Stomach (tissue), 9 donors: ENCODE measurements around the gene RSAD1. TPM values are rescaled to one million over a fixed set of nuclear protein-coding genes. Genes with fewer than 3 reads are reported as not detected.

Source experiments
- DNase-seq, 2 donors: peaks; one replicate each; pipeline versions ENCODE4 v3.0.0 to v3.0.0-alpha.2; 2013 to 2019
- H3K27ac ChIP-seq, 5 donors: fragments of 200-600 bp in 4 of 5; sonication (generic) in 4 of 5; one replicate each; pipeline ENCODE4 v1.5.1; 2013 to 2019; ENCODE audit warnings: mild to moderate bottlenecking in 1 of 5, moderate library complexity in 1 of 5
- H3K27me3 ChIP-seq, 3 donors: fragments of 200-600 bp; sonication (generic); one replicate each; pipeline ENCODE4 v1.5.1; 2017 to 2019; ENCODE audit warnings: mixed run types in 1 of 3
- H3K36me3 ChIP-seq, 4 donors: fragments of 200-600 bp; sonication (generic); 1 replicate in 3 of 4; 2 replicates in 1 of 4; pipeline ENCODE4 v1.5.1; 2016 to 2019
- H3K4me1 ChIP-seq, 4 donors: fragments of 200-600 bp; sonication (generic); one replicate each; pipeline ENCODE4 v1.5.1; 2016 to 2019
- H3K4me3 ChIP-seq, 4 donors: fragments of 200-600 bp; sonication (generic) in 3 of 4; one replicate each; pipeline ENCODE4 v1.5.1; 2016 to 2019; ENCODE audit warnings: mild to moderate bottlenecking in 1 of 4
- H3K9me3 ChIP-seq, 4 donors: fragments of 200-600 bp; sonication (generic); one replicate each; pipeline ENCODE4 v1.5.1; 2016 to 2019
- CTCF ChIP-seq, 7 experiments: fragments of 450-650 bp in 4 of 7; fragments of 200-600 bp in 3 of 7; sonication (generic) in 3 of 7; IDR thresholded peaks; one replicate each; pipeline ENCODE4 v1.5.1; 2016 to 2019; ENCODE audit warnings: antibody characterized with exemption in 7 of 7, control low read depth in 2 of 7, mild to moderate bottlenecking in 1 of 7
- EP300 ChIP-seq: sonication (generic); formaldehyde crosslinking; IDR thresholded peaks from one replicate; pipeline ENCODE4 v1.6.1; 2017; ENCODE audit warnings: antibody characterized with exemption
- POLR2A ChIP-seq, 4 donors: fragments of 450-650 bp; IDR thresholded peaks; one replicate each; pipeline ENCODE4 v1.6.1; 2016; ENCODE audit warnings: antibody characterized with exemption in 4 of 4, control low read depth in 2 of 4, mild to moderate bottlenecking in 1 of 4, moderate library complexity in 1 of 4
- POLR2AphosphoS5 ChIP-seq, 3 donors: sonication (generic); formaldehyde crosslinking; IDR thresholded peaks; one replicate each; pipeline ENCODE4 v1.6.1; 2016; ENCODE audit warnings: antibody characterized with exemption in 3 of 3
- WGBS, 5 donors: extraction: QIAGEN DNeasy Blood & Tissue Kit in 3 of 5; methylation state at CpG; one replicate each; pipeline versions ENCODE4 v1.1.5 to v1.1.7; 2013 to 2018; 5-methylcytosine and 5-hydroxymethylcytosine counted together
- intact Hi-C: fragments of 100-400 bp; cut with DNase I; formaldehyde crosslinking; loops from one replicate; pipeline ENCODE4 v1.15.1; 2023; ENCODE audit warnings: low total_unique reads
- polyA plus RNA-seq, 3 donors: library from polyadenylated mRNA; stranded (reverse); fragments of 200-250 nt; gene quantifications; one replicate each; pipeline ENCODE4 v1.2.3, GENCODE V29; 2013
- total RNA-seq, 5 donors: library from RNA; depleted of rRNA; stranded (reverse); fragments of >200 nt; gene quantifications; one replicate each; pipeline versions ENCODE4 v1.1.0 to v1.2.3, GENCODE V29; 2014 to 2016
- donor health status: healthy with polysubstance abuse.
- donor health status: Bipolar disorder and iron deficiency.
- donor health status: healthy.

RSAD1 gene
- total and polyA plus RNA-seq, 8 donors = 18.7 to 54.8 (median 26.3) TPM

DNA sequence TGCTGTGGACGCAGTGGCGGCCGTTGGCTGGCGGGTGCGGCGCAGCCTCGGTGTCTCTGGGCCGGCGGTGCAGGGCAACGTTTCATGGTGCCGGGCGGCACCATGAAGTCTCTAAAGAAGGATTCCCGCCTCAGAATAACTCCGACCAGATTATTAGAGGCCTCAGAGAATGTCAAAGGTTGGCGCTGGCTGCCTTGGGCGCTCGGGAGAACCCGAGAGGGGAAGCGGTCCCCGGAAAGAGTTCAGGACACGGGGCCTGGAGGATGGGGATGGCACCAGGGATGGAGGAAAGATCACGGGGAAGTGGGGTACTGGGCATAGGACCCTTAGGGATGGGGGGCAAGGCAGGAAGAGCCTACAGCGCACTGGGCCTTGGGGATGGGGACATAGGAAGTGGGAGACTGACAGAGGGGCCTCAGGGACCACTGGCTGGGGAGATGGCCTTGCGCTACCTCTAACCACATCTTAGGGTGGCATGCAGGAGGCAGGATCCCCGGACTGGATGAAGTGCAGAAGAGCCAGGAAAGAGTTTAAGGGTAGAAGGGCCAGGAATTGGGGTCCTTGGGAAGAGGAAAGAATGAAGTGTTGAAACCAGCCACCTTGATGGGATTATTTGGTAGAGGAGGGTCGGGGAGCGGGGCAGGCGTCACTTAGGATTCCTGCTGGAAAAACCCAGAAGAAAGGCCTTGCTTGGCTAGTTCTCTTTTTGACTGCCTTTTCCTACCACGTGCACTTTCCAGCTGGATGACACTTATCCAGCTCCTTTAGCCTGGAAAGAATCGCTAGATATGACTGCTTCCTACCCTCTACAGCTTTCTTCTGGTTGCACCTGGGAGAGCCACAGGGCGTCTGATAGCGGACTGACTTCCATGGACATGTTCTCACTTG is 30.2 kb downstream of the RSAD1 start:
- DNase-seq = peak in 1 of 2 donors; percentile 42
- TF ChIP-seq EP300 = no peak
- TF ChIP-seq CTCF (IDR thresholded peaks at IDR 0.05) = peak in 1 of 7 experiments; percentile 20
- TF ChIP-seq POLR2A (IDR thresholded peaks at IDR 0.05) = no peak
- TF ChIP-seq POLR2AphosphoS5 (IDR thresholded peaks at IDR 0.05) = no peak
- Histone ChIP-seq H3K9me3 (no peaks in the 10 kb centered on the region), H3K4me3 (peak overlapping the region; percentile 57 to 63 (median 60)), H3K27me3 (no peaks in the 10 kb centered on the region), H3K27ac (peak overlapping the region; percentile 37 to 89 (median 75)), H3K36me3 (no peaks in the 10 kb centered on the region), H3K4me1 (peaks cover 11 to 37% (median 21%) of the 10 kb centered on the region in 4 donors)
- intact Hi-C loops = no loop called here
- 25 to 41% (median 35%) methylated on average over 24 to 32 of the region's 32 CpGs for WGBS, 5 donors

- H3K4me3 ChIP-seq = no peak overlapping the region
- intact Hi-C loops = no loop called here
- TF ChIP-seq CTCF (IDR thresholded peaks at IDR 0.05) (no peak), POLR2A (IDR thresholded peaks at IDR 0.05) (no peak), POLR2AphosphoS5 (IDR thresholded peaks at IDR 0.05) (no peak), EP300 (no peak)
- peak overlapping the region; percentile 19 to 66 (median 52) for H3K27ac ChIP-seq
- DNase-seq = peak in 1 of 2 donors; percentile 73
- no peaks in the 10 kb centered on the region for H3K36me3 ChIP-seq
- H3K27me3 ChIP-seq = no peaks in the 10 kb centered on the region
- H3K9me3 ChIP-seq = no peaks in the 10 kb centered on the region
- WGBS, 5 donors = 30 to 58% (median 46%) methylated on average over 3 of the region's 3 CpGs
- peaks cover 11 to 39% (median 21%) of the 10 kb centered on the region in 4 donors for H3K4me1 ChIP-seq
These were observed 32.4 kb downstream of the RSAD1 start for GRCh38 chr17:50511058-50511457.

DNA sequence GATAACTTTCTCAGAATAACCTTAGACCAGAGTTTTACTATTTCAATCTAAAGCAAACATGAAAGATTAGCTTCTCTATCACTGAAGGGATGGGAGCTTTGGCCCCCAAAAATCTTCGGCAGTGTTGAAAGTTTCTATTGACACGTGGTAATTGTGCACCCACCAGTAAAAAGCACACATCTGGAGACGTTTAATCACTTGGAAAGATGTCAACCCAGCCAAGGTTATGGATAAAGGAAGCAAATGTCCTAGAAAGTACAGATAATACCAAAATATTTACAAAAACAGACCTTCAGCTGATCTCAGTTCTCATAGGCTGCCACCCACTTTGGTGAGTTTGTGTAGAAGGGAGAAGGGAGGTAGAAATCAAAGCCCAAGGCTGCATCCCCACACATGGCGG is 34.8 kb downstream of the RSAD1 start:
- H3K9me3 ChIP-seq = no peaks in the 10 kb centered on the region
- no peak overlapping the region for H3K4me3 ChIP-seq
- intact Hi-C loops = no loop called here
- no peaks in the 10 kb centered on the region for H3K27me3 ChIP-seq
- WGBS, 5 donors = 36 to 64% (median 50%) methylated on average over 4 of the region's 4 CpGs
- H3K27ac ChIP-seq = peak overlapping the region in 1 of 5 donors; percentile 24
- peaks cover 5 to 32% (median 14%) of the 10 kb centered on the region in 4 donors for H3K4me1 ChIP-seq
- no peak for DNase-seq
- TF ChIP-seq EP300 (no peak), POLR2A (IDR thresholded peaks at IDR 0.05) (no peak), POLR2AphosphoS5 (IDR thresholded peaks at IDR 0.05) (no peak), CTCF (IDR thresholded peaks at IDR 0.05) (no peak)
- H3K36me3 ChIP-seq = no peaks in the 10 kb centered on the region

GRCh38 chr17:50514388-50514787 is 35.7 kb downstream of the RSAD1 start:
- Histone ChIP-seq H3K27me3 (no peaks in the 10 kb centered on the region), H3K9me3 (no peaks in the 10 kb centered on the region), H3K4me3 (no peak overlapping the region), H3K4me1 (peaks cover 0 to 29% (median 10%) of the 10 kb centered on the region in 4 donors), H3K27ac (no peak overlapping the region), H3K36me3 (no peaks in the 10 kb centered on the region)
- intact Hi-C loops = no loop called here
- no peak for TF ChIP-seq EP300
- no peak for TF ChIP-seq POLR2AphosphoS5 (IDR thresholded peaks at IDR 0.05)
- no peak for TF ChIP-seq CTCF (IDR thresholded peaks at IDR 0.05)
- no peak for TF ChIP-seq POLR2A (IDR thresholded peaks at IDR 0.05)
- DNase-seq = no peak
- WGBS, 5 donors = 63 to 77% (median 67%) methylated on average over 3 of the region's 3 CpGs
